NCI-H146 treated with DMSO at 0.1 percent for 48 hours (cell line): ENCODE results near the gene NOXO1.
"Not testable (repeated sequence)": the region's sequence is repeated elsewhere in the genome, so short reads cannot be mapped to it uniquely, and the experiment has no call there.

Experiments
- DNase-seq: peaks from one replicate; lab custom pipeline; 2025; ENCODE audit not compliant: unreplicated experiment; lab: John Stamatoyannopoulos, UW

Gene NOXO1

DNA sequence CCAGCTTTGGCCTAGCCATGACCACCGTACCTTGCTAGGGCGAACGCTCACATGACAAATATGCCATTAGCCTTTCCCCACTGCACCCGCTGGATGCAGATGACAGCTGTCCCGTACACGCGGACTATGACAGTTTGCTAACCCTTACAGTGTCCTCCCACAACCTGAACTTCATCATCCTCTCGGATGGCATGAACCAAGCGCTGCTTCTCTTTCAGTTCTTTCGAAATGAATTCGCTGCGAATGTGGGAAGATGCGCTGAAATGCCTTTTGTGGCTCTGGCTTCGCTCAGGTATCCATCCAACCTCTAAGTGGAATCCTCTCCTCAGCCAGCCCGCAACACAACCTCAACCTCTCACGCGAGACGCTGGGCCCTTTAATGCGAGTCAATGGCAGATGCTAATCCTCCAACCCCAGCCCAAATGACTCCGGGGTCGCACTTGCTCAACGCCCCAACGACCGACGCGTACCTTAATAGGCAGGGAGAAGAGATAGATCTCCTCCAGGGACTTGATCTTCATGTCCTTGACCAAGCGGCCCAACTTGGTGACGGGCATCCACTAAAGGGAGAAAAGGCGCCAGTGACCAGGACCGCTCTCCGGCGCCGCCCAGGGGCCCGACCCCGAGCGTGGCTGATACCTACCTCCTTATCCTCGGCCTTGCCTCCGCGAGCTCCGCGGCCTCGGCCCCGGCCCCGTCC, 17.3 kb downstream of the NOXO1 start:
- DNase-seq = no peak

DNA sequence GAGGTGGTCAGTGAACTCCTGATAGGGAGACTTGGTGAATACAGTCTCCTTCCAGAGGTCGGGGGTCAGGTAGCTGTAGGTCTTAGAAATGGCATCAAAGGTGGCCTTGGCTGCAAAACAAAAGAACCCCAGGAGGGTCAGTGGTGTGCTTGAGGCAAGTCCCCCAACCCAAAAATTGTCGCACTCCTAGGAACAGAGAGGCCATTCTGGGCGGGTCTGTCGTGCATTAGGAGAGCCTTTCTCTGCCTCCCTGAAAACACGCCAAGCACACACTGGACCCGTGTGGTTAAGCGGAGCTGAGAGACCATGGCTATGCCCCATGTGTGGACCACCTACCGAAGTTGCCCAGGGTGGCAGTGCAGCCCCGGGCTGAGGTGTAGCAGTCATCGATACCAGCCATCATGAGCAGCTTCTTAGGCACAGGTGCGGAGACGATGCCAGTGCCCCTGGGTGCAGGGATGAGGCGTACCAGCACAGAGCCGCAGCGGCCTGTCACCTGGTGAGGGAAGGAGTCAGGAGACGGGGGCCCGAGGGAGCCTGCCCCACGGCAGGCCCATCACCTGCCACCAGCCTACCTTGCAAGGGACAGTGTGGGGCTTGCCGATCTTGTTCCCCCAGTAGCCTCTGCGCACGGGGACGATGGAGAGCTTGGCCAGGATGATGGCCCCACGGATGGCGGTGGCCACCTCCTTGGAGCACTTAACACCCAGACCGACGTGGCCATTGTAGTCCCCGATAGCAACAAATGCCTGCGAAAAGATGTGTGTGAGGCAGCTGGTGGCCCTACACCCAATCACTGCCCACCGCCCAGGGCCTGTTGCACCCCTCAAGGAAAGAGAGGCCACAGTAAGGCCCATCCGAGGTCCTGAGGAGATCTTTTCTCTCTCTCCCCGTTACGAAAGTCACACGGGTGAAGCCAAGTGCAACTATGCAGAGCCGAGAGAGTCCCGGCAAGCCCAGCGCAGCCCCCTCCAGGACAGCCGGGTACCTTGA, 18.8 kb downstream of the NOXO1 start:
- DNase-seq = not testable (repeated sequence)

DNA sequence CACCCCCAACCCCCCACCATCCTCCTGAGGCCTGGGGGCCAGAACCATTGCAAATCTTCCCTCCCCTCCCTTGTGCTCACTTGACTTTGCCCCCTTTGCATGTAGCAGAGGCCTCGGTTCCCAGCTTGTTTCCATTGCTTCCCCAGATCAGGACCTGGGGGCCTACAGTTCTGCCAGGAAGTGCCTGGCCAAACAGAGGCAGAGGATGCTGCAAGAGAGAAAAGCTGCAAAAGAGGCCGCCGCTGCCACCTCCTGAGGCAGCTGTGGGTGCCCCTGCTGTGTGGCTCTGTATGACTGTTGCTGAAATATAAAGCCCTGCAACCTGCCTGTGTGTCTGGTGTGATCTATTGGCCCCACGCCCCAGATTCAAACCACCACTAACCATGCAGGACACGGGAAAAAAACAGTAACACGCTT, 19.6 kb downstream of the NOXO1 start:
- peak; percentile 6 for DNase-seq

DNA sequence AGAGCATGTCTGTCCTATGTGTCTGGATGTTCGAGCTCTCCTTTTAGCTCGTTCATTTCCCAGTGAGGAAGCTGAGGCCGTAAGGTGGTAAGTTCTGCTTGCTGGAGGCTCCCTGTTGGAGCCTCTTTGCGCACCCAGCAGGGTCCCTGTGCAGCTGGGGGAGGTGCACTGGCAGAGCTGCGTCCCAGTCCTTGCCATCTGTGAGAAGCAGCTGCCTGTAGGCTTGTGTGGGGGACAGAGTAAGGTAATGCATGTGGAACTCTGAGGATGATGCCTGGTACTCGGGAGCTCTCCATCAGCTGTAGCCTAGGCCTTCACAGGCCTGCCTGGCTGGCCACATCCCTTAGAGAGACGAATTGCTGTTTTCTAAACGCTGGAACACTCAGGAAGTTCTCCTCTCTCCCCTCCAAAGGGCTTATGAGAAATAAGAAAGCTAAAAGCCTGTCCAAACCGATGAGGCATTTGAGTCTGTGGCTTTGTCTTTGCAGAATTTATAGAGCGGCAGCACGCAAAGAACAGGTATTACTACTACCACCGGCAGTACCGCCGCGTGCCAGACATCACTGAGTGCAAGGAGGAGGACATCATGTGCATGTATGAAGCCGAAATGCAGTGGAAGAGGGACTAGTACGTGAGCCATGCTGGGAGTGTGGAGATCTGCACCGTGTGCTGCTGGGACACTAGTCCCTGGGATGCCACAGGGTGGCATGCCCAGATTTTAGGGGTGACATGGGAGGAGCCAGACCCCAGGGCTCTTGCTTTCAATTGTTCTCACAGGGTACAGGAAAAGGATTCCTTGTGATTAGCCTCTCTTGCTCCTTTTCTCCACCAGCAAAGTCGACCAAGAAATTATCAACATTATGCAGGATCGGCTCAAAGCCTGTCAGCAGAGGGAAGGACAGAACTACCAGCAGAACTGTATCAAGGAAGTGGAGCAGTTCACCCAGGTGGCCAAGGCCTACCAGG, 20.3 kb downstream of the NOXO1 start:
- no peak for DNase-seq

DNA sequence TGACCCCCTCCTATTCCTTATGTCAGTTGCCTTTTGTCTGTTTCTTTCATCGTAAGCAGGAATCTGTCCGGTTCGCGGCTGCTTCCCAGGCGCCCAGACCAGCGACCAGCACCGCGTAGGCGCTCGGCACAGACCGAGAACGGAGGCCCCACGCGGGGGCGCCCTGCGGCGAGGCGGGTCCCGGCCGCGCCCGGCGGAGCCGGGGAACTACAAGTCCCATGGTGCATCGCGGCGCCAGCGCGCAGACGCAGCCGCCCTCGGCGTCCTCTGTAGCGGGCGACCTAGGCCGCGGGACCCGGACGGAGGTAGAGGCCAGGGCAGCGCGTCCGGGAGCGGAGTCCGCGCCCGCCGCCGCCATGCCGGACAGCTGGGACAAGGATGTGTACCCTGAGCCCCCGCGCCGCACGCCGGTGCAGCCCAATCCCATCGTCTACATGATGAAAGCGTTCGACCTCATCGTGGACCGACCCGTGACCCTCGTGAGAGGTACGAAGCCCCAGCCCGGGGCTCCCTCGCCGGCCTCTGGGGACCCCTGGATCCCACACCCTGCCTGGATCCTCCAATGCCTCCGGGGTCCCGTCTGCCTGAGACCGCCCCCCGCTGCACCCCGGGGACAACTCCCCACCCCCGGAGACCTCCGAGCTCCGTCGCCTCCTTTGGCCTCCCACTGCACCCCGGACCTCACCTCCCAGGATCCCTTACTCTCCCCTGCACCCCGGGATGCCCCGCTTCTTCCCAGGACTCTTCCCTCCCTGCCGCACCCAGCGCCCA, 21.8 kb downstream of the NOXO1 start, which contains the start of gene NDUFB10:
TSS of gene NDUFB10 (plus strand) at position 270 of the 771 bp plus-strand sequence. CDS start at position 357, 87 bp downstream.
- DNase-seq = peak; percentile 62

DNA sequence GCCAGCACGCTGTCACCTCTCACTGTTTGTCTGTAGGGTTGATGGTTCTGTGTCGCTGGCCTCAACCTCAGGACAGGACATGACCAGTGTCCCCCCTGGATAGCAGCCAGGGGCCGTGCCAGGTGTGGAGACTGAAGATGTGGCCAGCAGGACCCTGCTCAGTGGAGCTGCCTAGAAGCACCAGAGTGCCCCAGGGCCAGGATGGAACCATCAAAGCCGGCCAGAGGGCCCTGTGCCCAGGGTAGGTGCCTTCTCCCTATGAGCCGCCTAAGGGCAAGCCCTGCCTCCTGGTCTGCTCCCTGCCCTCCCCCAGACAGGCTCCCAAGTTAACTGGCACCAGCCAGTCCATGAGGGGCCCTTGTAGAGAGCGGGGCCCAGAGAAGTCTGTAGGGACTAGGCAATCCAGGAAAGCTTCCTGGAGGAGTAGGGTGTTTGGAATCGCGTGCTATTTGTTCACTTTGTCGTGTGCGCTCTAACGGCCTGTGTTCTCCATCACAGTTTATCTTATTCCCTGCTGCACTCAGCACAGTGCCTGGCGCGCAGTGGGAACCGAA, 22.5 kb downstream of the NOXO1 start:
- DNase-seq = no peak

DNA sequence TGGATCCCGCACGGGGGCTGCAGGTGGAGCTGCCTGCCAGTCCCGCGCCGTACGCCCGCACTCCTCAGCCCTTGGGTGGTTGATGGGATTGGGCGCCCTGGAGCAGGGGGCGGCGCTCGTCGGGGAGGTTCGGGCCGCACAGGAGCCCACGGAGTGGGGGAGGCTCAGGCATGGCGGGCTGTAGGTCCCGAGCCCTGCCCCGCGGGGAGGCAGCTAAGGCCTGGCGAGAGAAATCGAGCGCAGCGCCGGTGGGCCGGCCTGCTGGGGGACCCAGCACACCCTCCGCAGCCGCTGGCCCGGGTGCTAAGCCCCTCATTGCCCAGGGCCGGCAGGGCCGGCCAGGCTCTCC, 23.2 kb downstream of the NOXO1 start:
- not testable (repeated sequence) for DNase-seq

DNA sequence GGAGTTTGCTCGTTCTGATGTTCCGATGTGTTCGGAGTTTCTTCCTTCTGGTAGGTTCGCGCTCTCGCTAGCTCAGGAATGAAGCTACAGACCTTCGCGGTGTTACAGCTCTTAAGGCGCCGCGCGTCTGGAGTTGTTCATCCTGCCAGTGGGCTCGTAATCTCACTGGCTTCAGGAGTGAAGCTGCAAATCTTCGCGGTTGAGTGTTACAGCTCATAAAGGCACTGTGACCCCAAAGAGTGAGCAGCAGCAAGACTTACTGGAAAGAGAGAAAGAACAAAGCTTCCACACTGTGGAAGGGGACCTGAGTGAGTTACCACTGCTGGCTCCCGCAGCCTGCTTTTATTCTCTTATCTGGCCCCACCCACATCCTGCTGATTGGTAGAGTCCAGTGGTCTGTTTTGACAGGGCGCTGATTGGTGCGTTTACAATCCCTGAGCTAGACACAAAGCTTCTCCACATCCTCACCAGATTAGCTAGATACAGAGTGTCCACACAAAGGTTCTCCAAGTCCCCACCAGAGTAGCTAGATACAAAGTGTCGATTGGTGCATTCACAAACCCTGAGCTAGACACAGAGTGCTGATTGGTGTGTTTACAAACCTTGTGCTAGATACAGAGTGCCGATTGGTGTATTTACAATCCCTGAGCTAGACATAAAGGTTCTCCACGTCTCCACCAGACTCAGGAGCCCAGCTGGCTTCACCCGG, 23.7 kb downstream of the NOXO1 start:
- not testable (repeated sequence) for DNase-seq

DNA sequence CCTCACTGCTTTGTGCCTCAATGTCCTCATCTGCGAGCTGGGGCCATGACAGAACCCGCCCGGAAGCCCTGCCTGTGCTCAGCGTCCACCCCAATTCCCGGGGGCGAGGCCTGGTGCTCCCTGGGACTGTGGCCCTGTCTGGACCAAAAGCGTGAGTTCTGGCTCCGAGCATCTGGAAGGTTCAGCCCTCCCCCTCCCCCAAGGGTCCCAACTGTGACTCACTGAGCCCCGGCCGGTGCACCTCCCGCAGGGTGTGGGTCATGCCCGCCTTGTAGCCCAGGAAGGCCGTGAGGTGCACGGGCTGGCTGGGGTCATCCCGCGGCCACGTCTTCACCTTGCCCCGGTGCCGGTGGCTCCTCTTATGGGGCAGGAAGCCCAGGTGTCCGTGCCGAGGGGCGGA, 27.5 kb downstream of the NOXO1 start:
- no peak for DNase-seq

DNA sequence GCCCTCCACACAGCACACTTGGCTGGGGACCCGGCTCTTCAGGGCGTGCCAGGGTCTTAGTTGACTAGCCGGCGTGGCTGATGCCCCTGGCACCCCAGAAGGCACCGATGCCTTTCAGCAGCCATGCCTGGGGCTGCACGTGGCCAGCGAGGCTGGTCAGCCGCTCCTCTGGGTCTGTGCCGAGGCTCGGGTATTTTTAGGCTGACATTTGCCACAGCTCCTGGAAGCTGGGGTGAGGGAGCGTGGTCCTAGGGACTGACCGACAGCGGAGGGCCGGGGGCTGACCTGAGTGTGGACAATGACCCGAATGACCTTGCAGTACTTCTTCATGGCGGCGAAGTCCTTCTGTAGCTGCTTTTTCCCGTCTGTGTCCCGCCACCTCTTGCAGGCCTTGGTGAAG, 30.7 kb downstream of the NOXO1 start:
- no peak for DNase-seq

DNA sequence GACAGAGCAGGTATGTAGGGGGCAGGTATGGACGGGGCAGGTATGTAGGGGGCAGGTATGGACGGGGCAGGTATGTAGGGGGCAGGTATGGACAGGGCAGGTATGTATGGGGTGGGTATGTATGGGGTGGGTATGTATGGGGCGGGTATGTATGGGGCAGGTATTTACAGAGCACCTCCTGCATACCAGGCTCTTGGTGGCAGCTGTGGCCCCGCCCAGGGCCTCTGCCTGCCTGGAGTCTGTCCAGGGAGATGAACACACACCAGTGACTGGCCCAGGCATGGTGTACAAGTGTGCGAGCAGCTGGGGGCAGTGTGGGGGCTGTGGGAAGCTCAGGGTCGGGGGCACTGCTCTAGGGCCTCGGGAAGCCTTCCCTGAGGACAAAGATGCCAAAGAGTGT, 31.2 kb downstream of the NOXO1 start:
- DNase-seq = no peak

DNA sequence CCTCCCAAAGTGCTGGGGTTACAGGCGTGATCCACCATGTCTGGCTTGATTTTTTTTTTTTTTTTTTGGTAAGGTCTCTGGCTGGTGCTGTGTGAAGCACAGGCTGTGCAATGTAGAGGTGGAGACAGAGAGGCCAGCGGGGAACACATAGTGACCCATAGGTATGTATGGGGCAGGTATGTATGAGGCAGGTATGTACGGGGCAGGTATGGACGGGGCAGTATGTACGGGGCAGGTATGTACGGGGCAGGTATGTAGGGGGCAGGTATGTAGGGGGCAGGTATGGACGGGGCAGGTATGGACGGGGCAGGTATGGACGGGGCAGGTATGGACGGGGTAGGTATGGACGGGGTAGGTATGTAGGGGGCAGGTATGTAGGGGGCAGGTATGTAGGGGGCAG, 31.8 kb downstream of the NOXO1 start:
- no peak for DNase-seq

DNA sequence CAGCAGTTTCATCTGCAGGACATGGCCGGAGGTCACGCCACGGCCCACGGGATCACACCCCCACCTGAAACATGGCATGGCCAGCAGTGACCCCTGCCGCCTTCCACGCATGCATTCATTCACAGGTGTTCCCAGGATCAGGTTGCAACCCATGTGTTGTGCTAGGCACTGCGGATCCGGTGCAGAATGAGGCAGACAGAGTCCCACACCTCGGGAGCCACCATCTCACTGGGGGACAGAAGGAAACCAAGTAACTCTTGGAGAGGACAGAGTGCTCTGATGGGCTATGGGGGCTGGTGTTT, 33.9 kb downstream of the NOXO1 start:
- no peak for DNase-seq

DNA sequence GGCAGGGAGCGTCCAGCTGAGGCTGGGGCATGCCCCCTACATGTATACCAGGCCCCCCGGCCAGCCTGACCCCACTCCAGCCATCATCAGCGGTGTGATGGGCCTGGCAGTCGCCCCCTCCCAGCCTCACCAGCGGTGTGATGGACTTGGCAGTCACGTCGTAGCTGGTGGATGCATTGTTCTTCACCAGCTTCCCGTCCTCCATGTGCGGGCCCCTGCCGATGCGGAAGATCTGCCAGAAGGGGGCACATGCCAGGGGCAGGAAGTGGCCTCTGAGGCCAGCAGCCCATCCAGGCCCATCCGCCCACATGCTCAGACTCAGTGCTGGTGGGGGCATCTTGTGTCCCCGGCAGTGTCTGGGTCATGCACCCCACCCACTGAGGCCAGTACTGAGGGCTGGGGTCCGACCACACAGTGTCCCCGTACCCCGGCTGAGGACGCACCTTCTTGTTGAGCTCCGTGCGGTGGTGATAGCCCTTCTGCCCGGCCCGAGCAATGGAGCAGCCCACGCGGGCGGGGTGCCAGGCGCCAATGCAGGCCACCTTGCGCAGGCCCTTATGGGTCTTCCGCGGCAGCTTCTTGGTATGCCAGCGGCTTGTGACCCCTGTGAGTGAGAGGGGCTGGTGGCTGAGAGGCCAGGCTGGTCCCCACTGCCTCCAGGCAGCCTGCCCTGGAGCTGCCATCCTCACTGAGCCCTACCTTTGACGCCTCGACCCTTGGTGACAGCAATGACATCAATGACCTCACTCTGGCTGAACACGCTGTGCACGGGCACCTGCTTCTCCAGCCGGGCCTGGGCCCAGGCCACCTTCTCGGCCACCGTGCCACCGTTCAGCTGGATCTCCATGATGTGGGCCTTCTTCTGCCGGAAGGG, 34.5 kb downstream of the NOXO1 start:
- no peak for DNase-seq

DNA sequence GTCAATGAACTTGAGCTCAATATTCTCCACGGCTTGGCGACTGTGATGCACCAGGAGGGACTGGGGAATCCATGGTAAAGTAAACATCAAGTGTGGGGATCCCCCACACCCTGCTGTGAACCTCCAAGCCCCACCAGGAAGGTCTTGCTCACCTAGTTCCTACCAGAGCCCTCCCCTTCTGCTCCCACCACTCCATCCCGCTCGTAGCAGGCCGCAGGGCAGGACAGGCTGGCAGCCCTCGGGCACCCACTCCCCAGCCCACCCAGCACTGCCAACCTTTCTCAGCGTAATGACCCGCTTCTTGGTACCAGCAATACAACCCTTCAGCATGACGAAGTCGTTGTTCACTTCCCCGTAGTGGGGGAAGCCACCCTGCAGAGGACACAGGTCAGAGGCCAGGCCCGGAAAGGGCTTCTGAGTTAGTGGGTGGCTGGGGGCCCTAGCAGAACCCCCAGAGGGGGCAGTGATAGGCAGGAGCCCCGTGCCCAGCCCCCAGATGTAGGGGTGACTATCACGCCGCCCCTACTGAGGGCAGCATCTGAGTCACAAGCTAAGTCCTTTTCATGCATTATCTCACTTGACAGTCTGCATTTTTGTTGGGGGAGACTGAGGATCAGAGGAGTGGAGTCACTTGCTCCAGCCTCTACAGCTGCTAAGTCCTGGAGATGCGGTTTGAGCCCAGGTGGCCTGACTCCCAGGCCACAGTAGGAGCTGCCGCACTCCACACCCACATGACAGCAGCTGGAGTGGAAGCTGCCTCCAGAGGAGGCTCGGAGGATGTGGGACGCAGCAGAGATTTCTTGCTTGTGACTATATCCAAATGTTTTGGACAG, 35.5 kb downstream of the NOXO1 start:
- no peak for DNase-seq

DNA sequence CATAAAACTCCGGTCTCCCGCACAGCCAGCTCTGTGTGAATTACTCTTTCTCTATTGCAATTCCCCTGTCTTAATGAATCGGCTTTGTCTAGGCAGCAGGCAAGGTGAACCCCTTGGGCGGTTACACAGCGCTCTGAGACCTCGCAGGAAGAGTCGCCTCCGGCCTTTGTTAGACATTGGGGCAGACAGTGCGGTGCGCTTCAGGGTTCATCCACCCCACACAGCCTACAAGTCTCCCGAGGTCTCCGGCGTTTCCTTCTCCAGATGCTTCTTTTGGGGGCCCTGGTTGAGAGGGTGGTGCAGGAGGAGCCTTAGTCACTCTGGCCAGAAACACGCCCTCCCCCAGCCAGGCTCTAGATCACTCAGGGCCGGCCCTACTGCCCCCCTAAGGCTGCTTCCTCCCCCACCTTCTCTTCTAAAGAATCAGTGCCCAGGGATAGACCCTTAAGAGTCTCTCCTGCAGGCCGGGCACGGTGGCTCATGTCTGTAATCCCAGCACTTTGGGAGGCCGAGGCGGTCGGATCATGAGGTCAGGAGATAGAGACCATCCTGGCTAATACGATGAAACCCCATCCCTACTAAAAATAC, 36.6 kb downstream of the NOXO1 start:
- no peak for DNase-seq
